Right atrium auricular region (tissue), 2 donors: ENCODE results near the gene CYS1. TPM values are rescaled to one million over a fixed set of nuclear protein-coding genes. Genes with fewer than 3 reads are reported as not detected.
A peak's percentile ranks its signal among the peaks of the same experiment; 100 is the strongest.

Experiments
- DNase-seq: peaks from one replicate; pipeline ENCODE4 v3.0.0-alpha.2; 2019; ENCODE audit warnings: low spot score
- H3K27ac ChIP-seq, 2 donors: fragments of 200-600 bp; sonication (generic); 1 replicate in 1 of 2; 2 replicates in 1 of 2; pipeline ENCODE4 v1.5.1; 2016 to 2019
- H3K27me3 ChIP-seq, 2 donors: fragments of 200-600 bp; sonication (generic); one replicate each; pipeline versions ENCODE4 v1.5.1 to v1.6.0; 2017 to 2019
- H3K36me3 ChIP-seq: fragments of 200-600 bp; sonication (generic); one replicate; pipeline ENCODE4 v1.5.1; 2016
- H3K4me1 ChIP-seq, 2 donors: fragments of 200-600 bp; sonication (generic); one replicate each; pipeline versions ENCODE4 v1.5.1 to v1.6.0; 2017 to 2019
- H3K4me3 ChIP-seq, 2 donors: fragments of 200-600 bp; sonication (generic); 1 replicate in 1 of 2; 2 replicates in 1 of 2; pipeline ENCODE4 v1.5.1; 2017 to 2019; ENCODE audit warnings: mild to moderate bottlenecking in 1 of 2, moderate library complexity in 1 of 2
- H3K9me3 ChIP-seq, 2 donors: fragments of 200-600 bp; sonication (generic); one replicate each; pipeline ENCODE4 v1.5.1; 2019
- CTCF ChIP-seq, 2 donors: fragments of 200-600 bp; sonication (generic); IDR thresholded peaks; one replicate each; pipeline ENCODE4 v1.5.1; 2019; ENCODE audit warnings: antibody characterized with exemption in 2 of 2
- total RNA-seq, 2 donors: library from RNA; depleted of rRNA; stranded (reverse); fragments of >200 nt; gene quantifications; one replicate each; pipeline ENCODE4 v1.1.0, GENCODE V29; 2016

CYS1 gene
- total RNA-seq, 2 donors from 2014 or later = 4.8 to 5.9 TPM

- DNase-seq = no peak
- Histone ChIP-seq H3K36me3 (no peaks in the 10 kb centered on the region), H3K27ac (no peak overlapping the region), H3K4me3 (no peak overlapping the region), H3K27me3 (no peaks in the 10 kb centered on the region), H3K9me3 (no peaks in the 10 kb centered on the region), H3K4me1 (peaks cover 0 to 21% of the 10 kb centered on the region in 2 donors)
- TF ChIP-seq CTCF (IDR thresholded peaks at IDR 0.05) = no peak
These were observed 18.8 kb downstream of the CYS1 start for GRCh38 chr2:10061221-10061925.

GRCh38 chr2:10059552-10060335 lies 20.5 kb downstream of the CYS1 start:
- no peaks in the 10 kb centered on the region for H3K27me3 ChIP-seq
- peaks cover 0 to 21% of the 10 kb centered on the region in 2 donors for H3K4me1 ChIP-seq
- H3K36me3 ChIP-seq = peaks cover 12% of the 10 kb centered on the region
- no peak for DNase-seq
- H3K9me3 ChIP-seq = no peaks in the 10 kb centered on the region
- H3K4me3 ChIP-seq = no peak overlapping the region
- TF ChIP-seq CTCF (IDR thresholded peaks at IDR 0.05) = no peak
- H3K27ac ChIP-seq = no peak overlapping the region

- Histone ChIP-seq H3K36me3 (peaks cover 20% of the 10 kb centered on the region), H3K27me3 (no peaks in the 10 kb centered on the region), H3K9me3 (no peaks in the 10 kb centered on the region), H3K4me1 (peaks cover 0 to 21% of the 10 kb centered on the region in 2 donors), H3K4me3 (no peak overlapping the region), H3K27ac (no peak overlapping the region)
- TF ChIP-seq CTCF (IDR thresholded peaks at IDR 0.05) = no peak
- DNase-seq = no peak
These were observed 21.2 kb downstream of the CYS1 start for GRCh38 chr2:10059016-10059351.

GRCh38 chr2:10058251-10059015 lies 21.8 kb downstream of the CYS1 start:
- DNase-seq = no peak
- Histone ChIP-seq H3K4me3 (no peak overlapping the region), H3K36me3 (peaks cover 25% of the 10 kb centered on the region), H3K27me3 (no peaks in the 10 kb centered on the region), H3K27ac (no peak overlapping the region), H3K4me1 (peaks cover 0 to 23% of the 10 kb centered on the region in 2 donors), H3K9me3 (no peaks in the 10 kb centered on the region)
- TF ChIP-seq CTCF (IDR thresholded peaks at IDR 0.05) = no peak

GRCh38 chr2:10057231-10058107 lies 22.7 kb downstream of the CYS1 start:
- no peak for DNase-seq
- Histone ChIP-seq H3K9me3 (no peaks in the 10 kb centered on the region), H3K4me1 (peaks cover 0 to 32% of the 10 kb centered on the region in 2 donors), H3K4me3 (peak overlapping the region in 1 of 2 donors; percentile 22), H3K36me3 (peaks cover 35% of the 10 kb centered on the region), H3K27me3 (no peaks in the 10 kb centered on the region), H3K27ac (peak overlapping the region; percentile 54 to 67)
- no peak for TF ChIP-seq CTCF (IDR thresholded peaks at IDR 0.05)
